ENCODE measurements around the gene ANKRD2. TPM values are rescaled to one million over a fixed set of nuclear protein-coding genes. Genes with fewer than 3 reads are reported as not detected.

ANKRD2 gene
- total and polyA plus RNA-seq, 2 donors (not counting 3 experiments of a cell fraction or from before 2014, with no cell fraction given) = 1.6 to 1.8 TPM

DNA sequence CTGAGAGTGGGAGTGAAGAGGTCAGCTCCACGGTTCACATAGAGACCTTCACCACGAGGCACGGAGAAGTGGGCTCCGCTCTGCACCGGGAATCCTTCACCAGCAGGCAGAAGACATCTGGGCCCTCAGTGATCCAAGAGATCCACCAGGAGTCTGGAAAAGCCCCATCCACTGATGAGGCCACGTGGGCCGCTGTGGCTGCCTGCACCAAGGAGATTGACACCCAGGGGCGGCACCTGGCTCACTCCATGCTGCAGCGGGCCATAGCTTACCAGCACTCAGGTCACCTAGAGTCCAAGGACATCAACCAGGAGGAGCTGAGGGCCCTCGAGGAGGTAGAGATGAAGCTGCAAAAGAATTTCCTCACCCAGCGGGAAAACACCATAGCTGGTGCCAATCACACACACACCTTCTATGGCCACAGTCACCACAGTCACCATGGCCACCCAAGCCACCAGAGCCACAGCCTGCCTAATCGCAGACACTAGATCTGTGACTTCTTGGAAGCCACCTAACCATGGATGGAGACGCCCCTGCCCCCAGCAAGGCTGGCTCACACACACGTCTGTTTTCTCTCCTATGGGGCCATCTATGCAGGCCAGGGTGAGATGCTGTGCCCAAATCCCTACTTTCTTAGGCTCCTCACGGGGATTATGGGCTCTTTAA lies 17.6 kb downstream of the ANKRD2 start:
- no peaks in the 10 kb centered on the region for H3K36me3 ChIP-seq (ENCODE audit: control insufficient read depth in 2 of 2, extremely low read depth in 1 of 2, insufficient read depth in 2 of 2, low read length in 2 of 2)
- dilution Hi-C loops (cut with MboI; ENCODE audit: extremely low pct_ligation_motif_present, low sequenced_read_pairs) = no loop called here
- H3K4me2 ChIP-seq (ENCODE audit: insufficient read depth, low read length) = no peak overlapping the region
- no peaks in the 10 kb centered on the region for H3K79me2 ChIP-seq (ENCODE audit: control insufficient read depth, insufficient read depth, low read length)
- CTCF ChIA-PET = interaction anchor here (0.7 to 2.7 kb wide), 5 partner anchors 11 to 56 kb away, joined by 3 to 10 read pairs (median 4); partner anchors contain the start of gene ANKRD2
- no peaks in the 10 kb centered on the region for H3K27me3 ChIP-seq (ENCODE audit: control insufficient read depth in 2 of 2, insufficient read depth in 2 of 2, low read length in 2 of 2)
- POLR2A ChIA-PET = no interaction called here
- no peak overlapping the region for H3K9ac ChIP-seq (replicated peaks; ENCODE audit: extremely low read depth, insufficient read depth, low read length)
- no peaks in the 10 kb centered on the region for H4K20me1 ChIP-seq (replicated peaks; ENCODE audit: control insufficient read depth, extremely low read depth, insufficient read depth, low read length)
- no peaks in the 10 kb centered on the region for H3K9me3 ChIP-seq (replicated peaks; ENCODE audit: control insufficient read depth, insufficient read depth, low read length)
- no peaks in the 10 kb centered on the region for H3K9me1 ChIP-seq (replicated peaks; ENCODE audit: control insufficient read depth, extremely low read depth, insufficient read depth, low read length)
- no peak for FAIRE-seq
- no peaks in the 10 kb centered on the region for H3K4me1 ChIP-seq (ENCODE audit: control insufficient read depth, extremely low read depth, insufficient read depth, low read length)
- no peak overlapping the region for H2AFZ ChIP-seq (ENCODE audit: low read depth, low read length)
- BruUV-seq (replicated peaks) = no TSS peak
- TF ChIP-seq, protein P1, sequence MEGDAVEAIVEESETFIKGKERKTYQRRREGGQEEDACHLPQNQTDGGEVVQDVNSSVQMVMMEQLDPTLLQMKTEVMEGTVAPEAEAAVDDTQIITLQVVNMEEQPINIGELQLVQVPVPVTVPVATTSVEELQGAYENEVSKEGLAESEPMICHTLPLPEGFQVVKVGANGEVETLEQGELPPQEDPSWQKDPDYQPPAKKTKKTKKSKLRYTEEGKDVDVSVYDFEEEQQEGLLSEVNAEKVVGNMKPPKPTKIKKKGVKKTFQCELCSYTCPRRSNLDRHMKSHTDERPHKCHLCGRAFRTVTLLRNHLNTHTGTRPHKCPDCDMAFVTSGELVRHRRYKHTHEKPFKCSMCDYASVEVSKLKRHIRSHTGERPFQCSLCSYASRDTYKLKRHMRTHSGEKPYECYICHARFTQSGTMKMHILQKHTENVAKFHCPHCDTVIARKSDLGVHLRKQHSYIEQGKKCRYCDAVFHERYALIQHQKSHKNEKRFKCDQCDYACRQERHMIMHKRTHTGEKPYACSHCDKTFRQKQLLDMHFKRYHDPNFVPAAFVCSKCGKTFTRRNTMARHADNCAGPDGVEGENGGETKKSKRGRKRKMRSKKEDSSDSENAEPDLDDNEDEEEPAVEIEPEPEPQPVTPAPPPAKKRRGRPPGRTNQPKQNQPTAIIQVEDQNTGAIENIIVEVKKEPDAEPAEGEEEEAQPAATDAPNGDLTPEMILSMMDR (IDR thresholded peaks at IDR 0.05; ENCODE audit: extremely low read depth in 1 of 2, insufficient read depth in 1 of 2, low read depth in 1 of 2, low read length in 2 of 2) = no peak
- no peak for TF ChIP-seq POLR2A (IDR thresholded peaks at IDR 0.05; ENCODE audit: low read depth, low read length)
- TF ChIP-seq MYC (IDR thresholded peaks at IDR 0.05; ENCODE audit: low read depth, low read length) = no peak
- TF ChIP-seq POLR2AphosphoS5 (IDR thresholded peaks at IDR 0.05; ENCODE audit: insufficient read depth, low read depth, low read length) = no peak
- TF ChIP-seq EZH2 (IDR thresholded peaks at IDR 0.05; ENCODE audit: borderline replicate concordance, low read depth, low read length, severe bottlenecking) = no peak
- no peak for TF ChIP-seq FOS (IDR thresholded peaks at IDR 0.05; ENCODE audit: borderline replicate concordance, insufficient read depth, low read length)
- no peak for TF ChIP-seq JUN (IDR thresholded peaks at IDR 0.05; ENCODE audit: borderline replicate concordance, insufficient read depth, insufficient read length, low read depth)
- TF ChIP-seq GATA2 (IDR thresholded peaks at IDR 0.05; ENCODE audit: insufficient read depth, insufficient read length, low read depth, low read length) = no peak
- TF ChIP-seq, protein P2, sequence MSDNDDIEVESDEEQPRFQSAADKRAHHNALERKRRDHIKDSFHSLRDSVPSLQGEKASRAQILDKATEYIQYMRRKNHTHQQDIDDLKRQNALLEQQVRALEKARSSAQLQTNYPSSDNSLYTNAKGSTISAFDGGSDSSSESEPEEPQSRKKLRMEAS (IDR thresholded peaks at IDR 0.05; ENCODE audit: insufficient read depth, insufficient read length) = no peak
- H3K4me3 ChIP-seq (replicated peaks in 1 of 3; ENCODE audit: insufficient read depth in 1 of 3, low read depth in 1 of 3, low read length in 3 of 3) = no peak overlapping the region
- intact Hi-C loops (cut with micrococcal nuclease) = no loop called here
- no peak overlapping the region for H3K27ac ChIP-seq (ENCODE audit: insufficient read depth, low read depth, low read length)
- DNase-seq (ENCODE audit: low read depth, low spot score) = no peak

Measured in endothelial cell of umbilical vein (primary cell).